HFF-Myc (cell line): ENCODE results near the gene NCKAP1.
A peak's percentile ranks its signal among the peaks of the same experiment; 100 is the strongest.
"Not testable (repeated sequence)": the region's sequence is repeated elsewhere in the genome, so short reads cannot be mapped to it uniquely, and the experiment has no call there.

Experiments used
- DNase-seq: peaks from one replicate; pipeline ENCODE4 v3.0.0-alpha.2; 2011; ENCODE audit warnings: low read depth; ENCODE audit errors: extremely low read depth
- H3K4me3 ChIP-seq: replicated peaks from 2 replicates; pipeline ENCODE4 v1.5.1; 2011; ENCODE audit warnings: low read depth, mild to moderate bottlenecking, control low read depth, low read length
- TF ChIP-seq, protein P1 (sequence below): IDR thresholded peaks from 2 replicates; pipeline ENCODE4 v1.5.1; 2012; ENCODE audit warnings: mild to moderate bottlenecking, low read depth, low read length, control low read depth; ENCODE audit errors: missing control alignments

The NCKAP1 gene

GRCh38 chr2:182887093-182887492 lies 151.2 kb downstream of the NCKAP1 start:
- H3K4me3 ChIP-seq, result no peak overlapping the region
- no peak for DNase-seq

GRCh38 chr2:182885771-182886170 lies 152.5 kb downstream of the NCKAP1 start:
- TF ChIP-seq, protein P1, sequence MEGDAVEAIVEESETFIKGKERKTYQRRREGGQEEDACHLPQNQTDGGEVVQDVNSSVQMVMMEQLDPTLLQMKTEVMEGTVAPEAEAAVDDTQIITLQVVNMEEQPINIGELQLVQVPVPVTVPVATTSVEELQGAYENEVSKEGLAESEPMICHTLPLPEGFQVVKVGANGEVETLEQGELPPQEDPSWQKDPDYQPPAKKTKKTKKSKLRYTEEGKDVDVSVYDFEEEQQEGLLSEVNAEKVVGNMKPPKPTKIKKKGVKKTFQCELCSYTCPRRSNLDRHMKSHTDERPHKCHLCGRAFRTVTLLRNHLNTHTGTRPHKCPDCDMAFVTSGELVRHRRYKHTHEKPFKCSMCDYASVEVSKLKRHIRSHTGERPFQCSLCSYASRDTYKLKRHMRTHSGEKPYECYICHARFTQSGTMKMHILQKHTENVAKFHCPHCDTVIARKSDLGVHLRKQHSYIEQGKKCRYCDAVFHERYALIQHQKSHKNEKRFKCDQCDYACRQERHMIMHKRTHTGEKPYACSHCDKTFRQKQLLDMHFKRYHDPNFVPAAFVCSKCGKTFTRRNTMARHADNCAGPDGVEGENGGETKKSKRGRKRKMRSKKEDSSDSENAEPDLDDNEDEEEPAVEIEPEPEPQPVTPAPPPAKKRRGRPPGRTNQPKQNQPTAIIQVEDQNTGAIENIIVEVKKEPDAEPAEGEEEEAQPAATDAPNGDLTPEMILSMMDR, result no peak
- H3K4me3 ChIP-seq, result no peak overlapping the region
- no peak for DNase-seq

More at GRCh38 chr2:182887093-182887492, 151.2 kb downstream of the NCKAP1 start:
- TF ChIP-seq, protein P1, result no peak

GRCh38 chr2:182883451-182883850 lies 154.8 kb downstream of the NCKAP1 start:
- H3K4me3 ChIP-seq, result no peak overlapping the region
- TF ChIP-seq, protein P1, result no peak
- no peak for DNase-seq

- H3K4me3 ChIP-seq, DNase-seq: not testable (repeated sequence)
These were observed 158.2 kb downstream of the NCKAP1 start for GRCh38 chr2:182880100-182880499.

DNA sequence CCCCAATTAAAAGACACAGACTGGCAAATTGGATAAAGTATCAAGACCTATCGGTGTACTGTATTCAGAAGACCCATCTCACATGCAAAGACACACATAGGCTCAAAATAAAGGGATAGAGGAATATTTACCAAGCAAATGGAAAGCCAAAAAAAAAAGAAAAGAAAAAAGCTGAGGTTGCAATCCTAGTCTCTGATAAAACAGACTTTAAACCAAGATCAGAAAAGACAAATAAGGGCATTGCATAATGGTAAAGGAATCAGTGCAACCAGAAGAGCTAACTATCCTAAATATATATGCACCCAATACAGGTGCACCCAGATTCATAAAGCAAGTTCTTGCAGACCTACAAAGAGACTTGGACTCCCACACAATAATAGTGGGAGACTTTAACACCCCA lies 161.6 kb downstream of the NCKAP1 start:
- DNase-seq, H3K4me3 ChIP-seq: not testable (repeated sequence)

DNA sequence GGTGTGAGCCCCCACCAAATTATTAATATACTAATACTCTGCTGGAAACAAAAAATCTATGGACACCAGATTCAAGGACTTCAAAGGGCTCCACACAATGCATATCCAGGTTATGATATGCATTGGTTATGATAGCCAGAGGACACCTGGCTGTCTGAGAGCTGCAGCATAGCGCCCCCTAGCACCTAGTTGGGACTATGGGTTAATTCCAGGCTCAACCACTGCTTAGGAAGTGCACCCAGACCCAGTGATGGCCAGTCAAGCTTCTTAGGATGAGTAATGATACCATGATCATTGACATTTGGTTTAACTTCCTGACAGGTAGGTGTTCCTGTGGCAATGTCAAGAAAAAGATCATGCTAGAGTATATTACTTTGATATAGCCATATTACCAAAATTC lies 168.0 kb downstream of the NCKAP1 start:
- no peak overlapping the region for H3K4me3 ChIP-seq
- DNase-seq, result peak; percentile 7
- TF ChIP-seq, protein P1, result peak; percentile 53

GRCh38 chr2:182868054-182868796 lies 170.0 kb downstream of the NCKAP1 start:
- TF ChIP-seq, protein P1, result no peak
- DNase-seq, result no peak
- no peak overlapping the region for H3K4me3 ChIP-seq
